ENCODE measurements around the gene ACSM6. TPM values are rescaled to one million over a fixed set of nuclear protein-coding genes. Genes with fewer than 3 reads are reported as not detected.

Gene ACSM6
- total RNA-seq, 1 donor: not detected

- TF ChIP-seq CTCF (IDR thresholded peaks at IDR 0.05; ENCODE audit: insufficient read depth, low read length): no peak
- H3K4me3 ChIP-seq (ENCODE audit: low read depth, low read length): no peak overlapping the region
- DNase-seq (ENCODE audit: low read depth): no peak
Measured at GRCh38 chr10:95250856-95251255, 56.8 kb downstream of the ACSM6 start.

DNA sequence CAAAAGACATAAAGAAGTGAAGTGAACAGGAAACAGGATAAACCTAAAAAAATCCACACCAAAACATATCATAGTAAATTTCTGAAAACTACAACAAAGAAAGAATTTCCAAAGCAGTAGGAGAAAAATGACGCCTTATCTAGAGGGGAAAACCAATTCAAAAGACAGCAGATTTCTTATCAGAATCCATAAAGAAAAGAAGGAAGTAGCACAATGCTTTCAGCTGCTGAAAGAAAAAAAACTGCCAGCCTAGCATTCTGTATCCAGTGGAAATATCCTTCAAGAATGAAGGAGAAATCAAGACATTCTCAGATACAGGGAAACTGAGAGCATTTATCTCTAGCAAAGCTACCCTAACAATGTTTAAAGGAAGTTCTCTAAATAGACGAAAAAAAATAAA is 59.0 kb downstream of the ACSM6 start:
- H3K4me3 ChIP-seq (ENCODE audit: low read depth, low read length): no peak overlapping the region
- DNase-seq (ENCODE audit: low read depth): no peak
- no peak for TF ChIP-seq CTCF (IDR thresholded peaks at IDR 0.05; ENCODE audit: insufficient read depth, low read length)

- DNase-seq (ENCODE audit: low read depth): no peak
- TF ChIP-seq CTCF (IDR thresholded peaks at IDR 0.05; ENCODE audit: insufficient read depth, low read length): no peak
- H3K4me3 ChIP-seq (ENCODE audit: low read depth, low read length): no peak overlapping the region
Measured at GRCh38 chr10:95253686-95254085, 59.6 kb downstream of the ACSM6 start.

DNA sequence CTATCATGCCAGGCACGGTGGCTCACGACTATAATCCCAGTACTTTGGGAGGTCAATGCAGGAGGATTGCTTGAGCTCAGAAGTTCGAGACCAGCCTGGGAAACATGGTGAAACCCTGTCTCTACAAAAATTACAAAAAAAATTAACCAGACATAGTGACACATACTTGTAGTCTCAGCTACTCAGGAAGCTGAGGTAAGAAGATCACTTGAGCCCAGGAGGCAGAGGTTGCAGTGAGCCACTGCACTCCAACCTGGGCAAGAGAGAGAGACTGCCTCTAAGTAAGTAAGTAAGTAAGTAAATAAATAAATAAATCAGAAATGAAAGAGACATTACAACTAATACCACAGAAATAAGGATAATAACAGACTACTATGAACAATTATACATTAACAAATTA is 60.6 kb downstream of the ACSM6 start:
- TF ChIP-seq CTCF (IDR thresholded peaks at IDR 0.05; ENCODE audit: insufficient read depth, low read length): no peak
- H3K4me3 ChIP-seq (ENCODE audit: low read depth, low read length): no peak overlapping the region
- DNase-seq (ENCODE audit: low read depth): no peak

DNA sequence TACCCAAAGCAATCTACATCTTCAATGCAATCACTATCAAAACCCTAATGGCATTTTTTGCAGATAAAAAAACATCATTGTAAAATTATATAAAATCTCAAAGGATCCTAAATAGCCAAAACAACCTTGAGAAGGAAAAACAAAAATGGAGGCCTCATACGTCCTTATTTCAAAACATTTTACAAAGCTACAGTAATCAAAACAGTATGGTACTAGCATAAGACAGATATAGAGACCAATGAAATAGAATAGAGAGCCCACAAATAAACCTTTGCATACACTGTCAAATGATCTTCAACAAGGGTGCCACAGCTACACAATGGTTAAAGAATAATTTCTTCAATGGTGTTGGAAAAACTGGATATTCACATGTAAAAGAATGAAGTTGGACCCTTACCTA is 62.2 kb downstream of the ACSM6 start:
- TF ChIP-seq CTCF (IDR thresholded peaks at IDR 0.05; ENCODE audit: insufficient read depth, low read length): no peak
- DNase-seq (ENCODE audit: low read depth): no peak

GRCh38 chr10:95257849-95258248 is 63.8 kb downstream of the ACSM6 start:
- no peak for TF ChIP-seq CTCF (IDR thresholded peaks at IDR 0.05; ENCODE audit: insufficient read depth, low read length)
- no peak for DNase-seq (ENCODE audit: low read depth)
- H3K4me3 ChIP-seq (ENCODE audit: low read depth, low read length): no peak overlapping the region

More for the DNA sequence above, 62.2 kb downstream of the ACSM6 start:
- H3K4me3 ChIP-seq (ENCODE audit: low read depth, low read length): no peak overlapping the region

- no peak overlapping the region for H3K4me3 ChIP-seq (ENCODE audit: low read depth, low read length)
- no peak for TF ChIP-seq CTCF (IDR thresholded peaks at IDR 0.05; ENCODE audit: insufficient read depth, low read length)
- DNase-seq (ENCODE audit: low read depth): peak; percentile 86
Measured at GRCh38 chr10:95260397-95260881, 66.4 kb downstream of the ACSM6 start.
